Sigmoid colon (tissue), 7 donors: Measurements from ENCODE around the gene MTTP. TPM values are rescaled to one million over a fixed set of nuclear protein-coding genes. Genes with fewer than 3 reads are reported as not detected.

Source experiments
- DNase-seq: peaks from one replicate; pipeline ENCODE4 v3.0.0-alpha.2; 2019
- H3K27ac ChIP-seq, 4 donors: fragments of 200-600 bp; sonication (generic); one replicate each; pipeline ENCODE4 v1.5.1; 2016 to 2019; ENCODE audit warnings: mild to moderate bottlenecking in 1 of 4
- H3K27me3 ChIP-seq, 3 donors: fragments of 200-600 bp; sonication (generic); one replicate each; pipeline ENCODE4 v1.5.1; 2019; ENCODE audit warnings: mild to moderate bottlenecking in 1 of 3
- H3K36me3 ChIP-seq, 4 donors: fragments of 200-600 bp; sonication (generic); one replicate each; pipeline ENCODE4 v1.5.1; 2016 to 2019
- H3K4me1 ChIP-seq, 4 donors: fragments of 200-600 bp; sonication (generic); one replicate each; pipeline ENCODE4 v1.5.1; 2017 to 2019
- H3K4me3 ChIP-seq, 4 donors: fragments of 200-600 bp; sonication (generic); one replicate each; pipeline ENCODE4 v1.5.1; 2017 to 2019; ENCODE audit warnings: mild to moderate bottlenecking in 2 of 4, moderate library complexity in 1 of 4
- H3K9me3 ChIP-seq, 4 donors: fragments of 200-600 bp in 3 of 4; sonication (generic) in 3 of 4; one replicate each; pipeline versions ENCODE4 v1.5.1 to v1.6.1; 2013 to 2019
- EP300 ChIP-seq, 4 donors: sonication (generic); formaldehyde crosslinking; IDR thresholded peaks; one replicate each; pipeline ENCODE4 v1.6.1; 2017; ENCODE audit warnings: antibody characterized with exemption in 4 of 4
- POLR2A ChIP-seq, 2 donors: fragments of 450-650 bp; IDR thresholded peaks; one replicate each; pipeline ENCODE4 v1.6.1; 2016; ENCODE audit warnings: antibody characterized with exemption in 2 of 2, mild to moderate bottlenecking in 2 of 2, moderate library complexity in 2 of 2
- POLR2AphosphoS5 ChIP-seq, 4 donors: sonication (generic); formaldehyde crosslinking; IDR thresholded peaks; one replicate each; pipeline ENCODE4 v1.6.1; 2017; ENCODE audit warnings: antibody characterized with exemption in 4 of 4
- WGBS, 2 donors: extraction: QIAGEN DNeasy Blood & Tissue Kit; methylation state at CpG; one replicate each; pipeline ENCODE4 v1.1.7; 2013; 5-methylcytosine and 5-hydroxymethylcytosine counted together
- intact Hi-C: fragments of 100-400 bp; cut with DNase I; formaldehyde crosslinking; loops from one replicate; pipeline ENCODE4 v1.15.1; 2023
- polyA plus RNA-seq, 3 donors: library from polyadenylated mRNA; stranded (reverse); fragments of 200-250 nt; gene quantifications; one replicate each; pipeline ENCODE4 v1.2.3, GENCODE V29; 2013
- total RNA-seq, 4 donors: library from RNA; depleted of rRNA; stranded (reverse); fragments of >200 nt; gene quantifications; one replicate each; pipeline ENCODE4 v1.1.0, GENCODE V29; 2016
- TF ChIP-seq, protein P1 (sequence below), 4 experiments: fragments of 450-650 bp in 3 of 4; fragments of 200-600 bp in 1 of 4; IDR thresholded peaks; one replicate each; pipeline ENCODE4 v1.5.1; 2016 to 2019; ENCODE audit warnings: antibody characterized with exemption in 4 of 4, mild to moderate bottlenecking in 3 of 4, moderate library complexity in 2 of 4
- donor health status: healthy with polysubstance abuse.
- donor health status: Bipolar disorder and iron deficiency.
- donor health status: healthy.

MTTP gene
- total and polyA plus RNA-seq, 7 donors, result 0.13 to 12.8 (median 5.1) TPM; not detected in 2

DNA sequence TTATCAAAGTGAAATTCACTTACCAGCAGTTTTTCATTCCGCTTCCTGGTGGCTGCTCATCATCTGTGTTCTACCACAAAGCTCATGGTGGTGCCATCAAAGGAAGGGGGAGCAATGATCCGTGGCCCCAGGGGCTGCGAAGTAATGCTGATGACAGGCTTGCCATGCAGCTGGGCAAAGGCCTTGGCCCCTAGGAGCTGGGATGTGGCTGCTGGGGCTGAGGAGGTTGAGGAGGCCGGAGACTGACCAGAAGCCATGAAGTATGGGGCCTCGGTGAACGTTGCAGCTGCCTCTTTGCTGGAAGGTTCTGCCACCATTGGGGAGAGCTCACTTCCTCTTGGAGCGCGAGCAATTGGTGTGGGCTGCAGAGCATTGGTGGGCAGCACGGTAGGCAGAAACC lies 74.6 kb downstream of the MTTP start:
- no peak for DNase-seq
- WGBS, 2 donors, result 88 to 89% methylated on average over 9 of the region's 9 CpGs

DNA sequence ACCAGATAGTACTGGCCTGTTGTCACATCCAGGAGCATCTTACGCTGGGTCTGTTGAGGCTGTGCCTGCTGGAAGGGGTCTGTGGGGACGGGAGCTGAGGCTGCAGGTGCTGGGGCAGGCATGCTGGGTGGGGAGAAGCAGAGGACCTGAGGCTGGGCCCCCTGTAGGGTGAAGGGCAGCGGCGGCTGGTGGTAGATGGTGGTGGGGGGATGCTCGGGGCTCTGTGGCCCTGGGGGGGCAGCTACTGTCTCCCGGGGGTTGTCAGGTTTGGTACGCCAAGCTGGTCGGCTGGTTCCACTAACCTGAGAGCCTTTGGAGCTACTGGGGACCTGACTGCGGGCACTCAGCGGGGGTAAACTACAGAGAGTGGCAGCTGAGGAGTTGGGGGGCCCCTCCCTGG lies 75.2 kb downstream of the MTTP start:
- DNase-seq, result no peak
- TF ChIP-seq EP300 (IDR thresholded peaks at IDR 0.05) (no peak), POLR2AphosphoS5 (IDR thresholded peaks at IDR 0.05) (no peak), POLR2A (IDR thresholded peaks at IDR 0.05) (no peak)
- TF ChIP-seq, protein P1, sequence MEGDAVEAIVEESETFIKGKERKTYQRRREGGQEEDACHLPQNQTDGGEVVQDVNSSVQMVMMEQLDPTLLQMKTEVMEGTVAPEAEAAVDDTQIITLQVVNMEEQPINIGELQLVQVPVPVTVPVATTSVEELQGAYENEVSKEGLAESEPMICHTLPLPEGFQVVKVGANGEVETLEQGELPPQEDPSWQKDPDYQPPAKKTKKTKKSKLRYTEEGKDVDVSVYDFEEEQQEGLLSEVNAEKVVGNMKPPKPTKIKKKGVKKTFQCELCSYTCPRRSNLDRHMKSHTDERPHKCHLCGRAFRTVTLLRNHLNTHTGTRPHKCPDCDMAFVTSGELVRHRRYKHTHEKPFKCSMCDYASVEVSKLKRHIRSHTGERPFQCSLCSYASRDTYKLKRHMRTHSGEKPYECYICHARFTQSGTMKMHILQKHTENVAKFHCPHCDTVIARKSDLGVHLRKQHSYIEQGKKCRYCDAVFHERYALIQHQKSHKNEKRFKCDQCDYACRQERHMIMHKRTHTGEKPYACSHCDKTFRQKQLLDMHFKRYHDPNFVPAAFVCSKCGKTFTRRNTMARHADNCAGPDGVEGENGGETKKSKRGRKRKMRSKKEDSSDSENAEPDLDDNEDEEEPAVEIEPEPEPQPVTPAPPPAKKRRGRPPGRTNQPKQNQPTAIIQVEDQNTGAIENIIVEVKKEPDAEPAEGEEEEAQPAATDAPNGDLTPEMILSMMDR (IDR thresholded peaks at IDR 0.05), result no peak
- Histone ChIP-seq H3K4me3 (no peak overlapping the region), H3K9me3 (no peaks in the 10 kb centered on the region), H3K27ac (no peak overlapping the region), H3K27me3 (no peaks in the 10 kb centered on the region), H3K36me3 (no peaks in the 10 kb centered on the region), H3K4me1 (peaks cover 0 to 15% (median 13%) of the 10 kb centered on the region in 4 donors)
- WGBS, 2 donors, result 85 to 90% methylated on average over 10 of the region's 10 CpGs
- intact Hi-C loops, result loop anchor here (5.0 kb wide), 1 partner anchor 73 kb away; no protein-coding TSS in a partner anchor

More for the DNA sequence above, 74.6 kb downstream of the MTTP start:
- no peaks in the 10 kb centered on the region for H3K9me3 ChIP-seq
- peaks cover 0 to 15% (median 11%) of the 10 kb centered on the region in 4 donors for H3K4me1 ChIP-seq
- H3K27ac ChIP-seq, result no peak overlapping the region
- intact Hi-C loops, result loop anchor here (5.0 kb wide), 1 partner anchor 73 kb away; no protein-coding TSS in a partner anchor
- H3K27me3 ChIP-seq, result no peaks in the 10 kb centered on the region
- H3K36me3 ChIP-seq, result no peaks in the 10 kb centered on the region
- TF ChIP-seq EP300 (IDR thresholded peaks at IDR 0.05), result no peak
- TF ChIP-seq POLR2A (IDR thresholded peaks at IDR 0.05), result no peak
- TF ChIP-seq, protein P1 (IDR thresholded peaks at IDR 0.05), result no peak
- TF ChIP-seq POLR2AphosphoS5 (IDR thresholded peaks at IDR 0.05), result no peak
- H3K4me3 ChIP-seq, result no peak overlapping the region

DNA sequence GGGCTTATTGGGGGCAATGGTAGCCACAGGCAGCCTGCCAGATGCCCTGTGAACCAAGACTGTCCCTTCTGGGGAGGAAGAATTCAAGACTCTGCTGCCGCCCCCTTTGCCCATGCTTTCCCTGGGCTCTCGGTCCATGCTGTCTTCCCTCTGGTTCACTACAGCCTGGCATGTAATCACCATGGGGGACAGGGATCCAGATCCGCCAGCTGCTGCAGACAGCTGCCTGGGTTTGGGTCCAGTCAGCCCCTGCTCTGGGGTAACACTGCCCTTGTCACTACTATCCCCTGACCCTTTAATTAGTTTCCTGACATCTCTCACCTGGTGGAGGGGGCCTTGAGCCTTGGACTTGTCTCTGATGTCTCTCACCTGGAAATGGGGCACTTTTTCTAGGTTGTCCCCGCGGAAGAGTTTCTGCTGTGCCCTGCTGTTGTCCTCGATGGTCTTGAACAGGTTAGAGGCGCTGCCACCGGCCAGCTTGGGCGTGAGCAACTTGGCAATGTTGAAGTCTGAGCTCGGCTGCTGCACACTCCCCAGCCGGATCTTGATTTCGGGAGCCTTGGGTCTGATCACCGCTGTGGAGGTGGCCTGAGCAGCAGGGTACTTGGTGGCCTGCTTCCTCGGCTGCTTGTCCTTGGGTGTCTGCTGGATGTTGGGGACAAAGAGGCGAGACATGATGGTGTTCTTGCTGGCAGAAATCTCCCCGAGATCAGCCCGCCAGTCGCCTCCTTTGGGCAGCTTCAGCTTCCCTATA lies 76.6 kb downstream of the MTTP start:
- WGBS, 2 donors, result 89 to 93% methylated on average over 18 of the region's 18 CpGs
- Histone ChIP-seq H3K27ac (no peak overlapping the region), H3K4me3 (no peak overlapping the region), H3K4me1 (peaks cover 0 to 20% (median 17%) of the 10 kb centered on the region in 4 donors), H3K27me3 (no peaks in the 10 kb centered on the region), H3K36me3 (no peaks in the 10 kb centered on the region), H3K9me3 (no peaks in the 10 kb centered on the region)
- intact Hi-C loops, result no loop called here
- TF ChIP-seq, protein P1 (IDR thresholded peaks at IDR 0.05), result no peak
- TF ChIP-seq EP300 (IDR thresholded peaks at IDR 0.05) (no peak), POLR2AphosphoS5 (IDR thresholded peaks at IDR 0.05) (no peak), POLR2A (IDR thresholded peaks at IDR 0.05) (no peak)
- no peak for DNase-seq

DNA sequence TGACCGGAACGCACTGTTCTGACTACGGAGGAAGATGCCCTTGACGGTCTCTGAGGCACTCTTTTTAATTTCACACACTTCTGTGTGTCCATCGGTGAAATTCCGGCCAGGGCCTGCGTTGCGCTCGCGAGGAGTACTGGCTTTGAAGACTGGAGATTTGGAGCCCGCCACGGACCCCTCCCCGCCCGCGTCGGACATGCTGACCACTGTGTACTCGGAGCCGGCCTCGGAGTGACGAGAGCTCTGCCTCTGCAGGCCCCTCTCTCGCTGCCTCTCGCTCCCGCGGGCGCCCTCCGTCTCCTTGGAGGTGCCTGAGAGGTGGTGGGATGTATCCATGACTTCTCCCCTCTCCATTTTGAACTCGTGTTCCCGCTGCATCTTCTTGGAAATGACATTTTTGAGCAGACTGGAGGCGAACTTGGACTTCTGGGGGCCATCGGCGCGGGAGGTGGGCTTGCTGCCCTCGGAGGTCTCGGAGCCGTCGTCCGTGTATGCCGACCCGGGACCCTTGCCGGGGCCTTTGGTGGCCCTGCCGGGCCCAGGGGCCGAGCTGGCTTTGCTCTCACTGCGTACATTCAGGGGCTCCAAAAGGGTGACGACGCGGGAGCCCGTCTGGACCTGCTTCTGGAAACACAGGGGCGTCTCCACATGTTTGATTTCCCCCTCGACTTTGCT lies 77.3 kb downstream of the MTTP start:
- Histone ChIP-seq H3K9me3 (no peaks in the 10 kb centered on the region), H3K36me3 (no peaks in the 10 kb centered on the region), H3K4me1 (peaks cover 0 to 22% (median 17%) of the 10 kb centered on the region in 4 donors), H3K4me3 (no peak overlapping the region), H3K27me3 (no peaks in the 10 kb centered on the region), H3K27ac (no peak overlapping the region)
- WGBS, 2 donors, result 95 to 96% methylated on average over 49 of the region's 49 CpGs
- intact Hi-C loops, result no loop called here
- DNase-seq, result no peak
- TF ChIP-seq POLR2AphosphoS5 (IDR thresholded peaks at IDR 0.05), result no peak
- no peak for TF ChIP-seq POLR2A (IDR thresholded peaks at IDR 0.05)
- TF ChIP-seq EP300 (IDR thresholded peaks at IDR 0.05), result no peak
- TF ChIP-seq, protein P1 (IDR thresholded peaks at IDR 0.05), result no peak
